Upper lobe of right lung (tissue), 1 donor: Measurements from ENCODE around the gene AP2B1. TPM values are rescaled to one million over a fixed set of nuclear protein-coding genes. Genes with fewer than 3 reads are reported as not detected.

Source experiments
- ATAC-seq: fragments of 200-7000 bp; cut with Tn5 transposase; one replicate; pipeline ENCODE4 v1.9.1; 2020; ENCODE audit warnings: mild to moderate bottlenecking, moderate library complexity
- DNase-seq: peaks from one replicate; pipeline ENCODE4 v3.0.0-alpha.2; 2020
- H3K27ac ChIP-seq: fragments of 200-600 bp; one replicate; pipeline ENCODE4 v1.8.0; 2022
- H3K27me3 ChIP-seq: fragments of 200-600 bp; one replicate; pipeline ENCODE4 v1.8.0; 2022; ENCODE audit warnings: mild to moderate bottlenecking
- H3K36me3 ChIP-seq: fragments of 200-600 bp; one replicate; pipeline ENCODE4 v1.8.0; 2022
- H3K4me1 ChIP-seq: fragments of 200-600 bp; one replicate; pipeline ENCODE4 v1.8.0; 2022
- H3K4me3 ChIP-seq: fragments of 200-600 bp; one replicate; pipeline ENCODE4 v1.8.0; 2022; ENCODE audit warnings: mild to moderate bottlenecking
- H3K9me3 ChIP-seq: fragments of 200-600 bp; one replicate; pipeline ENCODE4 v1.8.0; 2022
- CTCF ChIP-seq: fragments of 200-600 bp; IDR thresholded peaks from one replicate; pipeline ENCODE4 v1.8.0; 2022; ENCODE audit warnings: antibody characterized with exemption
- intact Hi-C: fragments of 100-400 bp; cut with DNase I; formaldehyde crosslinking; loops from one replicate; pipeline ENCODE4 v1.11.0; 2022
- total RNA-seq: library from RNA; stranded (reverse); fragmentation: NEBNext Ultra II Directional; extraction: Animal tissue kit (Norgen Biotek cat#: 25700); gene quantifications from one replicate; pipeline ENCODE4 v1.2.1, GENCODE V29; 2021
- donor health status: DM: no; HTN: yes; CAD: no; lungs with severe emphysema.

AP2B1 gene
- total RNA-seq, 1 donor from 2014 or later: 153 TPM

GRCh38 chr17:35630530-35631148, 43.5 kb downstream of the AP2B1 start:
- no peak overlapping the region for H3K27ac ChIP-seq
- H3K27me3 ChIP-seq: no peaks in the 10 kb centered on the region
- H3K36me3 ChIP-seq: peaks cover 92% of the 10 kb centered on the region

GRCh38 chr17:35641032-35641431, 53.9 kb downstream of the AP2B1 start:
- Histone ChIP-seq H3K9me3 (no peaks in the 10 kb centered on the region), H3K27ac (no peak overlapping the region), H3K36me3 (peaks cover 100% of the 10 kb centered on the region), H3K4me3 (no peak overlapping the region), H3K4me1 (no peaks in the 10 kb centered on the region), H3K27me3 (no peaks in the 10 kb centered on the region)
- no peak for ATAC-seq
- TF ChIP-seq CTCF: no peak
- no peak for DNase-seq
- intact Hi-C loops: no loop called here

More at GRCh38 chr17:35630530-35631148, 43.5 kb downstream of the AP2B1 start:
- intact Hi-C loops: no loop called here
- no peaks in the 10 kb centered on the region for H3K9me3 ChIP-seq
- no peak for DNase-seq
- no peaks in the 10 kb centered on the region for H3K4me1 ChIP-seq
- TF ChIP-seq CTCF: no peak
- no peak overlapping the region for H3K4me3 ChIP-seq
- no peak for ATAC-seq

- intact Hi-C loops: no loop called here
- no peak overlapping the region for H3K4me3 ChIP-seq
- no peak for ATAC-seq
- no peaks in the 10 kb centered on the region for H3K27me3 ChIP-seq
- H3K9me3 ChIP-seq: no peaks in the 10 kb centered on the region
- DNase-seq: no peak
- no peak for TF ChIP-seq CTCF
- H3K27ac ChIP-seq: no peak overlapping the region
- no peaks in the 10 kb centered on the region for H3K4me1 ChIP-seq
- H3K36me3 ChIP-seq: peaks cover 79% of the 10 kb centered on the region
Measured at GRCh38 chr17:35645923-35646322, 58.8 kb downstream of the AP2B1 start.

- Histone ChIP-seq H3K4me1 (no peaks in the 10 kb centered on the region), H3K27ac (no peak overlapping the region), H3K36me3 (peaks cover 52% of the 10 kb centered on the region), H3K9me3 (no peaks in the 10 kb centered on the region), H3K4me3 (no peak overlapping the region), H3K27me3 (no peaks in the 10 kb centered on the region)
- no peak for TF ChIP-seq CTCF
- ATAC-seq (no peak), DNase-seq (no peak)
- intact Hi-C loops: no loop called here
Measured at GRCh38 chr17:35651467-35651866, 64.3 kb downstream of the AP2B1 start.

- Histone ChIP-seq H3K27ac (no peak overlapping the region), H3K27me3 (no peaks in the 10 kb centered on the region), H3K9me3 (no peaks in the 10 kb centered on the region), H3K36me3 (peaks cover 58% of the 10 kb centered on the region), H3K4me3 (no peak overlapping the region), H3K4me1 (no peaks in the 10 kb centered on the region)
- intact Hi-C loops: no loop called here
- ATAC-seq (no peak), DNase-seq (no peak)
- TF ChIP-seq CTCF: no peak
Measured at GRCh38 chr17:35653619-35654361, 66.7 kb downstream of the AP2B1 start.
